AG04450 (cell line): ENCODE results near the gene IST1. TPM values are rescaled to one million over a fixed set of nuclear protein-coding genes. Genes with fewer than 3 reads are reported as not detected.

Experiments used
- CTCF ChIA-PET: fragments of 300-600, 350-600 bp; formaldehyde crosslinking; extraction: SDS; loops from one replicate; lab custom pipeline; 2022; ENCODE audit warnings: antibody characterized with exemption, inconsistent platforms; lab: Charles Lee
- POLR2A ChIA-PET: fragments of 350-600 bp; formaldehyde crosslinking; extraction: SDS; loops from one replicate; lab custom pipeline; 2021; ENCODE audit warnings: antibody characterized with exemption, inconsistent platforms; lab: Yijun Ruan, JAX
- DNase-seq: peaks from one replicate; pipeline ENCODE4 v3.0.0-alpha.2; 2011; ENCODE audit warnings: low read depth, low spot score
- H3K27ac ChIP-seq: one replicate; pipeline ENCODE4 v1.5.1; 2012; ENCODE audit warnings: low read depth, low read length, control low read depth
- H3K27me3 ChIP-seq: one replicate; pipeline ENCODE4 v1.6.0; 2012; ENCODE audit warnings: low read length; ENCODE audit not compliant: control insufficient read depth, insufficient read depth
- H3K4me3 ChIP-seq: 2 replicates; pipeline ENCODE4 v1.5.1; 2011; ENCODE audit warnings: mild to moderate bottlenecking, low read depth, low read length, control low read depth
- H3K9me3 ChIP-seq: 2 replicates; pipeline ENCODE4 v1.5.1; 2012; ENCODE audit warnings: low read length; ENCODE audit not compliant: control insufficient read depth, insufficient read depth
- polyA plus RNA-seq: library from polyadenylated mRNA; depleted of rRNA; stranded (reverse); fragments of >200 nt; gene quantifications from 2 replicates; pipeline ENCODE4 v1.2.3, GENCODE V29; 2011
- TF ChIP-seq, protein P1 (sequence below): IDR thresholded peaks from 2 replicates; pipeline ENCODE4 v1.5.1; 2011; ENCODE audit warnings: low read depth, low read length, control low read depth, inconsistent platforms

IST1 gene
- polyA plus RNA-seq, 1 experiment, result 260 TPM

DNA sequence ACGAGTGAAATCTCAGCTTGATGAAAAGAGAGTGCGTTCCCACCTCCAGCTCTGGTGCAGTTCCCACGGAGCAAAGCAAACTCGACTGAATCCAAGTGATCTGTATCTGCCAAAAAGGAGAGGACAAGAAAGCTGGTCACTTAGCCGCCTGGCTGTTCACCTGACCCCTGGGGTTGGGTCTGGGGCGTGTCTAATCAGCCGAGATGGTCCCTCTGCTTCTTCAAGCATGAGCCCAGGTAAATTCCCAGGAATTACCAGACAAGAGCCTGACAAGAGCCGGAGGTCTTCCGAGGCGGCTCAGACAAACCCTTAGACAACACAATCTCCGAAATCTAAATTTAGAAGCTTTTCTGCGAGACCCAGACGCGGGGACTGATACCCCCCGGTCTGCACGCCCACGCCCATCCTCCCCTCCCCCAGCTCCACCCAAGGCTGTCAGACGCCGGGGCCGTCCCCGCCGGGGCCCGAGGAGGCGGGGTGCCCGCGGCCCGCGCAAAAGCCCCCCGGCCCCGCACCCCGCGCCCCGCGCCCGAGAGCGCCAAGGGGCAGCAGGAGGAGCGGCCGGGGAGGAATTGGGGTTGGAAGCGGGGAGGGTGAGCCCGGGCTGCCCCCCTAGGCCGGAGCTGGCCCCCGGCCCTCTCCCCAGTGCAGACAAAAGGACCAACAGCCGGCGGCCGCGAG is 12.0 kb upstream of the IST1 start:
- TF ChIP-seq, protein P1, sequence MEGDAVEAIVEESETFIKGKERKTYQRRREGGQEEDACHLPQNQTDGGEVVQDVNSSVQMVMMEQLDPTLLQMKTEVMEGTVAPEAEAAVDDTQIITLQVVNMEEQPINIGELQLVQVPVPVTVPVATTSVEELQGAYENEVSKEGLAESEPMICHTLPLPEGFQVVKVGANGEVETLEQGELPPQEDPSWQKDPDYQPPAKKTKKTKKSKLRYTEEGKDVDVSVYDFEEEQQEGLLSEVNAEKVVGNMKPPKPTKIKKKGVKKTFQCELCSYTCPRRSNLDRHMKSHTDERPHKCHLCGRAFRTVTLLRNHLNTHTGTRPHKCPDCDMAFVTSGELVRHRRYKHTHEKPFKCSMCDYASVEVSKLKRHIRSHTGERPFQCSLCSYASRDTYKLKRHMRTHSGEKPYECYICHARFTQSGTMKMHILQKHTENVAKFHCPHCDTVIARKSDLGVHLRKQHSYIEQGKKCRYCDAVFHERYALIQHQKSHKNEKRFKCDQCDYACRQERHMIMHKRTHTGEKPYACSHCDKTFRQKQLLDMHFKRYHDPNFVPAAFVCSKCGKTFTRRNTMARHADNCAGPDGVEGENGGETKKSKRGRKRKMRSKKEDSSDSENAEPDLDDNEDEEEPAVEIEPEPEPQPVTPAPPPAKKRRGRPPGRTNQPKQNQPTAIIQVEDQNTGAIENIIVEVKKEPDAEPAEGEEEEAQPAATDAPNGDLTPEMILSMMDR, result peak; percentile 44
- DNase-seq, result no peak
- Histone ChIP-seq H3K4me3 (peak overlapping the region; percentile 77), H3K27me3 (no peaks in the 10 kb centered on the region), H3K9me3 (no peaks in the 10 kb centered on the region), H3K27ac (no peak overlapping the region)
- ChIA-PET POLR2A (interaction anchor here (0.6 to 2.5 kb wide), 3 partner anchors 12 to 93 kb away, joined by 4 to 18 read pairs (median 5); partner anchors contain the start of gene IST1), CTCF (interaction anchor here (0.6 to 5.7 kb wide), 44 partner anchors 8 to 193 kb away, joined by 3 to 57 read pairs (median 6); partner anchors contain the start of genes AP1G1 and IST1)

DNA sequence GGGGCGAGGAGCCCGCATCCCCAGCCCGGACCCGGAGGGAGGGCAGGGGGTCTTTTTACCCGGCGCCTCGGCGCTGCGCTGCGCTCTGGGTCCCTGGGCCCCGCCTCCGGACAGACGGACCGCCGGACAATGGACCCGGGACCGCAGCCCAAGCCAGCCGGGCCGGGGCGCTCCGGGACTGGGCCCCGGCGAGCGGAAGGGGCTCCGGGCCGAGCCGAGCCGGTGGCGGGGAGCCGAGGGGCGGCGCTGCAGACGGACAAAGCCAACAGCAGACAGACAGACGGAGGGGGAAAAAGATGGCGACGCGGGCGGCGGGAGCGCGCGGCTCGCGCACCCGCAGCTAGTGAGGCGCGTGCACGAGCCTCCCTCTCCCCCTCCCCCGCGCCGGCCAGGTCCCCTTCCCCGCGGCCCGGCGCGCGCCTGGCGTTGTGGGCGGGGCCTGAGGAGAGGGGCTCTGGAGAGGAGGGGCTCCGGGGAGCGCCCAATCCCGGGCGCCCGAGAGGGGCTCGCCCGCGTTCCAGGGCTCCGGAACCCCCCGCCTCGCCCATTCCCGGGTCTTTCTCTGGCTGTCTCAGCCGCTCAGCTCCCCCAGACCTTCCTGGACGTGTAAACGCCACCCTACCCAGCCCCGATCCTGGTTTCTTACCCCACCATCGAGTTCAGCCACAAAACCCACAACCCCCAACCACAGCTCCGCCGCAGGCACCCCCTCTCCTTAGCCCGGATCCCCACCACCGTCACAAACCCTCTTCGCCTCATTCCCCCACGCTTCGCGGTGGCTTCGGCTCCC is 11.3 kb upstream of the IST1 start, which contains the start of gene ZNF821:
Gene ZNF821 (minus strand): TSS at position 334 of the 790 bp plus-strand sequence. CDS start 4,236 bp downstream, outside the sequence.
- DNase-seq, result no peak
- H3K27ac ChIP-seq, result peak within 1 kb of the TSS; percentile 59
- peak within 1 kb of the TSS; percentile 77 for H3K4me3 ChIP-seq
- ChIA-PET POLR2A (interaction anchor here (0.6 to 2.5 kb wide), 4 partner anchors 11 to 68 kb away, joined by 4 to 18 read pairs (median 6); partner anchors contain the start of gene IST1), CTCF (interaction anchor here (0.6 to 5.7 kb wide), 22 partner anchors 10 to 194 kb away, joined by 3 to 57 read pairs (median 10); partner anchors contain the start of genes AP1G1 and IST1)
- no peaks in the 10 kb centered on the region for H3K27me3 ChIP-seq
- H3K9me3 ChIP-seq, result no peaks in the 10 kb centered on the region
- TF ChIP-seq, protein P1, result no peak; the same call in 1 of the 2 replicates

DNA sequence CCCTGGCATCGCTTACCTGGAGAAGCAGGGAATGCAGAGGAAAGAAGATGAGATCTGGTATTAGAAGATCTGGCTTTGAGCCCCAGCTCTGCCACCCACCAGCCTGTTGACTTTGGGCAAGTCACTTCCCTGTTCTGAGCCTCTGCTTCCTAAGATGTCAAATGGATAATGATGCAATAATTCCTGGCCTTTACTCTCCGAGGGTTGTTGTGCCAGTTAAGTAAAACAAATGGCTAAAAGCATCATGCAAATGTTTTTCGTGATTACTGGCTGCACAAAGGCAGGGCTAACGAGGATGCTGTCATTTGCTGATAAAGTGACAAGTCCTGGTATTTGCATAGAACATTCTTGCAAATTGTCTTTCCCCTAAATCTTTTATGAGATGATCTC is 10.1 kb upstream of the IST1 start:
- TF ChIP-seq, protein P1, result no peak
- CTCF ChIA-PET, result interaction anchor here (0.7 to 1.8 kb wide), 4 partner anchors 9 to 257 kb away, joined by 4 to 10 read pairs (median 10); no protein-coding TSS in a partner anchor
- Histone ChIP-seq H3K9me3 (no peaks in the 10 kb centered on the region), H3K27ac (no peak overlapping the region), H3K27me3 (no peaks in the 10 kb centered on the region), H3K4me3 (no peak overlapping the region)
- POLR2A ChIA-PET, result no interaction called here
- no peak for DNase-seq

- POLR2A ChIA-PET, result no interaction called here
- TF ChIP-seq, protein P1, result no peak
- no peaks in the 10 kb centered on the region for H3K27me3 ChIP-seq
- DNase-seq, result no peak
- CTCF ChIA-PET, result no interaction called here
- no peak overlapping the region for H3K27ac ChIP-seq
- H3K9me3 ChIP-seq, result no peaks in the 10 kb centered on the region
- no peak overlapping the region for H3K4me3 ChIP-seq
Measured at GRCh38 chr16:71889147-71889546, 6.2 kb upstream of the IST1 start.
